ENCODE data around the gene PBX2.
"Not testable (repeated sequence)": the region's sequence is repeated elsewhere in the genome, so short reads cannot be mapped to it uniquely, and the experiment has no call there.

PBX2 gene

DNA sequence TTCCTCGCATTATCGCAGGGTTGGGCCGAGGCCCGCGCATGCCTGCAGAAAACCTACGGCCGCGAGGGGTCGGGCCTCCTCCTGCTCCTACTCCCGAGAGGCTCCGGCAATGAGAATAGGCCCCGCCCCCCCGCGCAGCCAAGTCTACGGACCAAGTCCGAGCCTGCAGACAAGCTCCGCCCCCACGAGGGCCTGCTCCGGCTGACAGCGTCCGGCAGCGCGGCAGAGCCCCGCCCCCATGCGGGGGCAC is 5.6 kb upstream of the PBX2 start:
- Histone ChIP-seq H3K36me3 (ENCODE audit: control insufficient read depth, low read length) (peaks cover 17% of the 10 kb centered on the region), H3K27ac (ENCODE audit: low read depth, low read length) (peak overlapping the region; percentile 85), H3K4me1 (ENCODE audit: control insufficient read depth, low read length) (peaks cover 62% of the 10 kb centered on the region), H3K4me3 (ENCODE audit: low read length) (peak overlapping the region; percentile 97), H3K4me2 (ENCODE audit: low read length) (peak overlapping the region; percentile 100), H3K79me2 (ENCODE audit: control insufficient read depth, low read length) (peaks cover 28% of the 10 kb centered on the region), H3K9me3 (ENCODE audit: control insufficient read depth, insufficient read depth, low read length) (no peaks in the 10 kb centered on the region), H3K9me2 (replicated peaks; ENCODE audit: control insufficient read depth, low read length) (no peaks in the 10 kb centered on the region), H3F3A (ENCODE audit: control insufficient read depth, insufficient read depth) (peaks cover 29% of the 10 kb centered on the region), H4K20me1 (ENCODE audit: control insufficient read depth, insufficient read depth, low read depth, low read length) (no peaks in the 10 kb centered on the region), H3K27me3 (ENCODE audit: control insufficient read depth, low read length) (no peaks in the 10 kb centered on the region)
- no peak for TF ChIP-seq EZH2phosphoT487 (IDR thresholded peaks at IDR 0.05; ENCODE audit: borderline replicate concordance, low read length)
- TF ChIP-seq, protein P1, sequence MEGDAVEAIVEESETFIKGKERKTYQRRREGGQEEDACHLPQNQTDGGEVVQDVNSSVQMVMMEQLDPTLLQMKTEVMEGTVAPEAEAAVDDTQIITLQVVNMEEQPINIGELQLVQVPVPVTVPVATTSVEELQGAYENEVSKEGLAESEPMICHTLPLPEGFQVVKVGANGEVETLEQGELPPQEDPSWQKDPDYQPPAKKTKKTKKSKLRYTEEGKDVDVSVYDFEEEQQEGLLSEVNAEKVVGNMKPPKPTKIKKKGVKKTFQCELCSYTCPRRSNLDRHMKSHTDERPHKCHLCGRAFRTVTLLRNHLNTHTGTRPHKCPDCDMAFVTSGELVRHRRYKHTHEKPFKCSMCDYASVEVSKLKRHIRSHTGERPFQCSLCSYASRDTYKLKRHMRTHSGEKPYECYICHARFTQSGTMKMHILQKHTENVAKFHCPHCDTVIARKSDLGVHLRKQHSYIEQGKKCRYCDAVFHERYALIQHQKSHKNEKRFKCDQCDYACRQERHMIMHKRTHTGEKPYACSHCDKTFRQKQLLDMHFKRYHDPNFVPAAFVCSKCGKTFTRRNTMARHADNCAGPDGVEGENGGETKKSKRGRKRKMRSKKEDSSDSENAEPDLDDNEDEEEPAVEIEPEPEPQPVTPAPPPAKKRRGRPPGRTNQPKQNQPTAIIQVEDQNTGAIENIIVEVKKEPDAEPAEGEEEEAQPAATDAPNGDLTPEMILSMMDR (IDR thresholded peaks at IDR 0.05; ENCODE audit: low read depth, low read length, poor library complexity, severe bottlenecking): no peak

GRCh38 chr6:32194825-32195651 is 5.0 kb upstream of the PBX2 start:
- H3K9me3 ChIP-seq (ENCODE audit: control insufficient read depth, insufficient read depth, low read length): no peaks in the 10 kb centered on the region
- H3K27ac ChIP-seq (ENCODE audit: low read depth, low read length): peak overlapping the region; percentile 80
- no peaks in the 10 kb centered on the region for H4K20me1 ChIP-seq (ENCODE audit: control insufficient read depth, insufficient read depth, low read depth, low read length)
- peak overlapping the region; percentile 100 for H3K4me2 ChIP-seq (ENCODE audit: low read length)
- TF ChIP-seq, protein P1 (IDR thresholded peaks at IDR 0.05; ENCODE audit: low read depth, low read length, poor library complexity, severe bottlenecking): peak; percentile 74
- TF ChIP-seq EZH2phosphoT487 (IDR thresholded peaks at IDR 0.05; ENCODE audit: borderline replicate concordance, low read length): no peak
- peaks cover 17% of the 10 kb centered on the region for H3K36me3 ChIP-seq (ENCODE audit: control insufficient read depth, low read length)
- peaks cover 65% of the 10 kb centered on the region for H3K4me1 ChIP-seq (ENCODE audit: control insufficient read depth, low read length)
- peak overlapping the region; percentile 97 for H3K4me3 ChIP-seq (ENCODE audit: low read length)
- no peaks in the 10 kb centered on the region for H3K9me2 ChIP-seq (replicated peaks; ENCODE audit: control insufficient read depth, low read length)
- H3F3A ChIP-seq (ENCODE audit: control insufficient read depth, insufficient read depth): peaks cover 29% of the 10 kb centered on the region
- no peaks in the 10 kb centered on the region for H3K27me3 ChIP-seq (ENCODE audit: control insufficient read depth, low read length)
- peaks cover 32% of the 10 kb centered on the region for H3K79me2 ChIP-seq (ENCODE audit: control insufficient read depth, low read length)

DNA sequence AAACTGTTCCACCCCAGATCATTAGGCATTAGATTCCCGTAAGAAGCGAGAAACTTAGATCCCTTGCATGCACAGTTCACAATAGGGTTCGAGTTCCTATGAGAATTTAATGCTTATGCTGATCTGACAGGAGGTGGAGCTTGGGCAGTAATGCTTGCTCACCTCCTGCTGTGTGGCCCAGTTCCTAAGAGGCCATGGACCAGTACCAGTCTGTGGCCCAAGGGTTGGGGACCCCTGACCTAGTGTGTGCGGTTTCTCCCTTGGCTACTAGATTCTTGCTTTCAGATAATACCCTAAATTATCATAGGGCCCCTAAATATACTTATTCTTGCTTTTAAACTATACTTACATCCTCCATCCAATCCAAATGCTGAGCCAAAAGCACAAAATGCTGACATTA is 4.4 kb upstream of the PBX2 start:
- Histone ChIP-seq H3K9me3 (ENCODE audit: control insufficient read depth, insufficient read depth, low read length) (no peaks in the 10 kb centered on the region), H3K36me3 (ENCODE audit: control insufficient read depth, low read length) (peaks cover 17% of the 10 kb centered on the region), H3K79me2 (ENCODE audit: control insufficient read depth, low read length) (peaks cover 37% of the 10 kb centered on the region), H3K27ac (ENCODE audit: low read depth, low read length) (peak overlapping the region; percentile 80), H4K20me1 (ENCODE audit: control insufficient read depth, insufficient read depth, low read depth, low read length) (no peaks in the 10 kb centered on the region), H3K4me1 (ENCODE audit: control insufficient read depth, low read length) (peaks cover 65% of the 10 kb centered on the region), H3K4me3 (ENCODE audit: low read length) (peak overlapping the region; percentile 97), H3F3A (ENCODE audit: control insufficient read depth, insufficient read depth) (peaks cover 29% of the 10 kb centered on the region), H3K4me2 (ENCODE audit: low read length) (peak overlapping the region; percentile 100), H3K27me3 (ENCODE audit: control insufficient read depth, low read length) (no peaks in the 10 kb centered on the region), H3K9me2 (replicated peaks; ENCODE audit: control insufficient read depth, low read length) (no peaks in the 10 kb centered on the region)
- TF ChIP-seq, protein P1 (IDR thresholded peaks at IDR 0.05; ENCODE audit: low read depth, low read length, poor library complexity, severe bottlenecking): no peak
- no peak for TF ChIP-seq EZH2phosphoT487 (IDR thresholded peaks at IDR 0.05; ENCODE audit: borderline replicate concordance, low read length)

GRCh38 chr6:32193096-32193495 is 3.1 kb upstream of the PBX2 start:
- H4K20me1 ChIP-seq (ENCODE audit: control insufficient read depth, insufficient read depth, low read depth, low read length); H3K9me3 ChIP-seq (ENCODE audit: control insufficient read depth, insufficient read depth, low read length); H3K27me3 ChIP-seq (ENCODE audit: control insufficient read depth, low read length); H3K9me2 ChIP-seq (replicated peaks; ENCODE audit: control insufficient read depth, low read length): not testable (repeated sequence)
- Histone ChIP-seq H3F3A (ENCODE audit: control insufficient read depth, insufficient read depth) (peaks cover 28% of the 10 kb centered on the region), H3K4me2 (ENCODE audit: low read length) (peak overlapping the region; percentile 100), H3K4me3 (ENCODE audit: low read length) (peak overlapping the region; percentile 83), H3K27ac (ENCODE audit: low read depth, low read length) (peak overlapping the region; percentile 90), H3K4me1 (ENCODE audit: control insufficient read depth, low read length) (peaks cover 75% of the 10 kb centered on the region), H3K36me3 (ENCODE audit: control insufficient read depth, low read length) (peaks cover 29% of the 10 kb centered on the region), H3K79me2 (ENCODE audit: control insufficient read depth, low read length) (peaks cover 49% of the 10 kb centered on the region)

All from DOHH2 (cell line).